Peyer's patch (tissue), 4 donors: ENCODE measurements around the gene PCDH1. TPM values are rescaled to one million over a fixed set of nuclear protein-coding genes. Genes with fewer than 3 reads are reported as not detected.
"Not testable (repeated sequence)": the region's sequence is repeated elsewhere in the genome, so short reads cannot be mapped to it uniquely, and the experiment has no call there.

Source experiments
- DNase-seq, 3 donors: peaks; one replicate each; pipeline ENCODE4 v3.0.0-alpha.2; 2017 to 2019
- H3K27ac ChIP-seq, 4 donors: fragments of 200-600 bp; sonication (generic); one replicate each; pipeline ENCODE4 v1.5.1; 2016 to 2019
- H3K27me3 ChIP-seq, 2 donors: fragments of 200-600 bp; sonication (generic); one replicate each; pipeline ENCODE4 v1.5.1; 2019
- H3K36me3 ChIP-seq, 3 donors: fragments of 200-600 bp; sonication (generic); one replicate each; pipeline ENCODE4 v1.5.1; 2016 to 2019
- H3K4me1 ChIP-seq, 4 donors: fragments of 200-600 bp; sonication (generic); one replicate each; pipeline ENCODE4 v1.5.1; 2016 to 2019
- H3K4me3 ChIP-seq, 4 donors: fragments of 200-600 bp; sonication (generic); 1 replicate in 3 of 4; 2 replicates in 1 of 4; pipeline ENCODE4 v1.5.1; 2016 to 2019; ENCODE audit warnings: mild to moderate bottlenecking in 1 of 4
- H3K9me3 ChIP-seq, 4 donors: fragments of 200-600 bp; sonication (generic); one replicate each; pipeline ENCODE4 v1.5.1; 2016 to 2019; ENCODE audit warnings: mild to moderate bottlenecking in 1 of 4
- POLR2A ChIP-seq, 2 donors: fragments of 450-650 bp; IDR thresholded peaks; one replicate each; pipeline ENCODE4 v1.5.1; 2017; ENCODE audit warnings: antibody characterized with exemption in 2 of 2, mild to moderate bottlenecking in 2 of 2, moderate library complexity in 2 of 2
- total RNA-seq, 4 donors: library from RNA; depleted of rRNA; stranded (reverse); fragments of >200 nt; gene quantifications; one replicate each; pipeline ENCODE4 v1.1.0, GENCODE V29; 2016
- TF ChIP-seq, protein P1 (sequence below), 6 experiments: fragments of 450-650 bp in 4 of 6; fragments of 200-600 bp in 2 of 6; sonication (generic) in 1 of 6; IDR thresholded peaks; one replicate each; pipeline ENCODE4 v1.5.1; 2017 to 2019; ENCODE audit warnings: antibody characterized with exemption in 6 of 6, mild to moderate bottlenecking in 3 of 6, moderate library complexity in 1 of 6

Gene PCDH1
- 100 to 1,000 TPM in 3 of 4 donors, 10 to 100 TPM in 1; 64.4 to 169 (median 164) TPM for total RNA-seq

DNA sequence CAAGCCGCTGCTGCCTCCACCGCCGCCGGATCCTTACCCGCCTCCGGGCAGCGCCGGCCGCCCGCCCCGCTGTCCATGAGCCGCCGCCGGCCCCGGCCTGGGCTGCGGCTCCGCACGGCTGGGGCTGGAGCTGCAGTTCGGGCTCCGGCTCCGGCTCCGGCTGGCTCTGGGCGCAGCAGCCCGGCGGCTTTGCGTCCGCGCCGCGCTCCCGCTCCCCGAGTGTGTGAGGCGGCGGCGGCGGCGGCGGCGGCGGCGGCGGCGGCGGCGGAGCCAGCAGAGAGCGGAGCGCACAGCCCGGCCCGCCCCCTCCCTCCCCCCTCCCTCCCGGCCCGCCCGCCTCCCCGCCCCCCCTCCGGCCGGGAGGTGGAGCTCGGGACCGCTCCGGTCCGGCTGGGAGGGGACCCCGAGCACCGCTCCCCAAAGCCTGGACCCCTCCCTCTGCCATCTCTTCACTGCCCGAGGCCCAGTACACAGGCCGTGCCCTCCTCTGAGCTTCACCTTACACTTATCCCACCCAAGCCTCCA, at the start of gene PCDH1:
PCDH1 (minus strand) TSS at position 225 of the 525 bp plus-strand sequence; CDS start at position 77, 148 bp downstream.
- peaks cover 0 to 7% of the 10 kb centered on the region in 2 donors for H3K27me3 ChIP-seq
- peak within 1 kb of the TSS; percentile 49 to 97 (median 92) for H3K27ac ChIP-seq
- peak in 1 of 3 donors; percentile 81 for DNase-seq
- H3K4me1 ChIP-seq = peaks cover 0 to 42% (median 24%) of the 10 kb centered on the region in 4 donors
- H3K4me3 ChIP-seq = peak within 1 kb of the TSS; percentile 50 to 94 (median 70)
- H3K36me3 ChIP-seq = no peaks in the 10 kb centered on the region
- peak in 1 of 2 donors; percentile 92 for TF ChIP-seq POLR2A (IDR thresholded peaks at IDR 0.05)
- TF ChIP-seq, protein P1, sequence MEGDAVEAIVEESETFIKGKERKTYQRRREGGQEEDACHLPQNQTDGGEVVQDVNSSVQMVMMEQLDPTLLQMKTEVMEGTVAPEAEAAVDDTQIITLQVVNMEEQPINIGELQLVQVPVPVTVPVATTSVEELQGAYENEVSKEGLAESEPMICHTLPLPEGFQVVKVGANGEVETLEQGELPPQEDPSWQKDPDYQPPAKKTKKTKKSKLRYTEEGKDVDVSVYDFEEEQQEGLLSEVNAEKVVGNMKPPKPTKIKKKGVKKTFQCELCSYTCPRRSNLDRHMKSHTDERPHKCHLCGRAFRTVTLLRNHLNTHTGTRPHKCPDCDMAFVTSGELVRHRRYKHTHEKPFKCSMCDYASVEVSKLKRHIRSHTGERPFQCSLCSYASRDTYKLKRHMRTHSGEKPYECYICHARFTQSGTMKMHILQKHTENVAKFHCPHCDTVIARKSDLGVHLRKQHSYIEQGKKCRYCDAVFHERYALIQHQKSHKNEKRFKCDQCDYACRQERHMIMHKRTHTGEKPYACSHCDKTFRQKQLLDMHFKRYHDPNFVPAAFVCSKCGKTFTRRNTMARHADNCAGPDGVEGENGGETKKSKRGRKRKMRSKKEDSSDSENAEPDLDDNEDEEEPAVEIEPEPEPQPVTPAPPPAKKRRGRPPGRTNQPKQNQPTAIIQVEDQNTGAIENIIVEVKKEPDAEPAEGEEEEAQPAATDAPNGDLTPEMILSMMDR (IDR thresholded peaks at IDR 0.05) = no peak
- no peaks in the 10 kb centered on the region for H3K9me3 ChIP-seq

GRCh38 chr5:141926434-141926833, 48.2 kb upstream of the PCDH1 start:
- Histone ChIP-seq H3K4me1 (peaks cover 0 to 14% (median 7%) of the 10 kb centered on the region in 4 donors), H3K36me3 (peaks cover 2 to 64% (median 3%) of the 10 kb centered on the region in 3 donors), H3K27ac (no peak overlapping the region), H3K9me3 (no peaks in the 10 kb centered on the region), H3K27me3 (no peaks in the 10 kb centered on the region), H3K4me3 (no peak overlapping the region)
- no peak for TF ChIP-seq POLR2A (IDR thresholded peaks at IDR 0.05)
- TF ChIP-seq, protein P1 (IDR thresholded peaks at IDR 0.05) = no peak
- DNase-seq = no peak

DNA sequence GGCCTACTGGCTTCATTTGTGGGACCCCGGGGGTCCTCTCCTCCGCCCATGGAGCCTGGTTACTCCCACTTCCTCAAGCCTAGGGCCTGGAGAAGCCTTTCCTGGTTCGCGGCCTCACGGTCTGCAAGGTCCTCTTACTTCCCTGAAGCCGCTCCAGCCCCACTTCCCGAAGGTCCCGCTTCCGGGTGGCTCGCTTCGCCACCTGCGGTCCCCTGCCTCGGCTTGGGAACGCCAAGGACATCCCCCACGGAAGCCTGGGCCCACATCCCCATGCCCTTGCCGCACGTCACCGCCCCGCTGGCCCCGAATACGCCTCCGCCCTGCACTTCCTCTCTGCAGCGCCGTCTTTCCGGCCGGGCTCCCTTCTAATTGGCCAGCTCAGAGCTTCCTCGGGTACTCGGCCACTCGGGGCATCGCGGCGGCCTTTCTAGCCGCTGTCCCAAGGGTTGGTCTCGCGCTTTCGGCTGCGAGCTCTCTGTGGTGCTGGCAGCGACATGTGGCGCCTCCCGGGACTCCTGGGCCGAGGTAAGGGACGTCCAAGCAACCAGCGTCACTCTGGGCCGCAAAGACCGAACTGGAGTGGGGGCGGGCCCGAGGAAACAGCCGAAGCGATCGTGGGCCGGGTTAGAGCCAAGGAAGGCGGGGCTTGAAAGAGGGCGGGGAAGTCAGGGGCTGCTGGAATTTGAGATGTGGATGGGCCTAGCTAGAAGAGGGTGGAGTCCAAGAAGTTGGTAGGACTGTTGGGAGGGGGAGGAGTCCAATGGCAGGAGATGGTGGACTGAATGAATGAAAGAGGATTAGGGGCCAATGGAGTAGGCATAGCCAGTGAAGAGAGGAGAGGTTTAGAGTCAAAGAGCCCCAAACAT, 45.5 kb upstream of the PCDH1 start, which contains the start of gene DELE1:
DELE1 (plus strand) TSS at position 424 of the 866 bp plus-strand sequence; CDS start at position 495, 71 bp downstream.
- Histone ChIP-seq H3K4me3 (peak within 1 kb of the TSS; percentile 60 to 84 (median 75)), H3K36me3 (peaks cover 0 to 36% (median 0%) of the 10 kb centered on the region in 3 donors), H3K27ac (peak within 1 kb of the TSS; percentile 89 to 97 (median 96)), H3K27me3 (no peaks in the 10 kb centered on the region), H3K4me1 (peaks cover 0 to 14% (median 7%) of the 10 kb centered on the region in 4 donors), H3K9me3 (no peaks in the 10 kb centered on the region)
- peak; percentile 95 to 98 (median 96) for DNase-seq
- TF ChIP-seq, protein P1 (IDR thresholded peaks at IDR 0.05) = peak in 1 of 6 experiments; percentile 9
- peak; percentile 89 to 90 for TF ChIP-seq POLR2A (IDR thresholded peaks at IDR 0.05)

GRCh38 chr5:141922827-141923447, 44.7 kb upstream of the PCDH1 start:
- H3K9me3 ChIP-seq, H3K27me3 ChIP-seq, DNase-seq: not testable (repeated sequence)
- peak overlapping the region; percentile 60 to 84 (median 75) for H3K4me3 ChIP-seq
- peak overlapping the region; percentile 89 to 97 (median 96) for H3K27ac ChIP-seq
- peaks cover 0 to 14% (median 7%) of the 10 kb centered on the region in 4 donors for H3K4me1 ChIP-seq
- peaks cover 0 to 29% (median 0%) of the 10 kb centered on the region in 3 donors for H3K36me3 ChIP-seq

DNA sequence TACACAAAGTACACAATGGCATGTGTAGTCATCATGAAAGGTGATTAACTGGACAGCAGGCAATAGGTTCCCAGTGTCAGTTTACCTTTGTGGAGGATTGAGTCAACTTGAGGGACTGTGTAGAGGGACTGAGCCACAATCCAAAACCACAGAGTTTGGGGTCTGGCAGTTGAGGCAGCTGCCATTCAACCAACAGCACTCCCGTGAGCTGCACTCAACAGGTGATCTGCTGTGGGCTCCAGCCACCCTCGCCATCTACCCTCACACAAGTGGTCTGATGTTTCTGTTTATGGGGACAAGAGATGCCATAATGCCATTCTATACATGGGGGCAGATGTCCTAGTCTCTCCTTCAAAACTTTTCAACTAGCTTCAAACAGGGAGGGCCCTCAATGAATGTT, 42.6 kb upstream of the PCDH1 start:
- TF ChIP-seq, protein P1 (IDR thresholded peaks at IDR 0.05) = no peak
- TF ChIP-seq POLR2A (IDR thresholded peaks at IDR 0.05) = no peak

More for the DNA sequence above, 42.6 kb upstream of the PCDH1 start:
- DNase-seq = no peak
- Histone ChIP-seq H3K27me3 (no peaks in the 10 kb centered on the region), H3K4me3 (no peak overlapping the region), H3K36me3 (peaks cover 0 to 8% (median 0%) of the 10 kb centered on the region in 3 donors), H3K4me1 (peaks cover 0 to 14% (median 7%) of the 10 kb centered on the region in 4 donors), H3K9me3 (no peaks in the 10 kb centered on the region), H3K27ac (no peak overlapping the region)
